Spleen (tissue), 7 donors: ENCODE measurements around the gene SNX24.
A peak's percentile ranks its signal among the peaks of the same experiment; 100 is the strongest.

ENCODE experiments used
- CTCF ChIP-seq, 11 experiments: fragments of 200-600 bp in 7 of 11; fragments of 450-650 bp in 4 of 11; sonication (generic) in 4 of 11; IDR thresholded peaks in 8 of 11; conservative IDR thresholded peaks in 3 of 11; 1 replicate in 7 of 11; 2 replicates in 4 of 11; pipeline versions ENCODE4 v1.4.0 to v1.8.0; 2016 to 2021; ENCODE audit warnings: antibody characterized with exemption in 11 of 11, inconsistent platforms in 4 of 11, mild to moderate bottlenecking in 1 of 11
- POLR2AphosphoS5 ChIP-seq, 3 donors: sonication (generic); formaldehyde crosslinking; IDR thresholded peaks; one replicate each; pipeline ENCODE4 v1.5.1; 2017; ENCODE audit warnings: antibody characterized with exemption in 3 of 3
- donor health status: DM: no; HTN: no; CAD: no; lungs with moderate emphysema.
- donor health status: DM: no; HTN: no; CAD: no.
- donor health status: DM: no; HTN: no; CAD: no.

GRCh38 chr5:122896598-122897282 is 51.3 kb downstream of the SNX24 start:
- TF ChIP-seq CTCF (IDR thresholded peaks at IDR 0.05 in 8 of 11, conservative IDR thresholded peaks at IDR 0.05 in 3 of 11) (peak in 6 of 11 experiments; percentile 12 to 52 (median 27)), POLR2AphosphoS5 (IDR thresholded peaks at IDR 0.05) (no peak)
